ENCODE measurements around the gene CTNNA2.
"Not testable (repeated sequence)": the region's sequence is repeated elsewhere in the genome, so short reads cannot be mapped to it uniquely, and the experiment has no call there.

GRCh38 chr2:80146757-80147156 lies 633.9 kb downstream of the CTNNA2 start:
- not testable (repeated sequence) for TF ChIP-seq CTCF (IDR thresholded peaks at IDR 0.05); ZFX (IDR thresholded peaks at IDR 0.05; ENCODE audit: borderline replicate concordance)

Measured in 22Rv1 (cell line).